HepG2 (cell line): ENCODE data around the gene LAMB4. TPM values are rescaled to one million over a fixed set of nuclear protein-coding genes. Genes with fewer than 3 reads are reported as not detected.
A peak's percentile ranks its signal among the peaks of the same experiment; 100 is the strongest.

Experiments
- CBFB ChIP-seq: sonication (generic); formaldehyde crosslinking; IDR thresholded peaks from 2 replicates; pipeline ENCODE4 v1.4.0; 2020; ENCODE audit warnings: missing genetic modification reagents
- FOXJ3 ChIP-seq: sonication (generic); formaldehyde crosslinking; IDR thresholded peaks from 2 replicates; pipeline ENCODE4 v1.4.0; 2020; ENCODE audit warnings: missing genetic modification reagents, mild to moderate bottlenecking, borderline replicate concordance
- GATAD2A ChIP-seq: IDR thresholded peaks from 2 replicates; pipeline ENCODE4 v1.6.1; 2016
- HES4 ChIP-seq: sonication (generic); formaldehyde crosslinking; IDR thresholded peaks from 2 replicates; pipeline ENCODE4 v1.9.0; 2021; ENCODE audit warnings: mild to moderate bottlenecking, missing genetic modification reagents, borderline replicate concordance
- JUNB ChIP-seq: sonication (generic); formaldehyde crosslinking; IDR thresholded peaks from 2 replicates; pipeline ENCODE4 v1.8.0; 2022; ENCODE audit warnings: missing genetic modification reagents, mild to moderate bottlenecking, borderline replicate concordance
- NCOR1 ChIP-seq: fragments of 200-600 bp; sonication (generic); IDR thresholded peaks from 2 replicates; pipeline ENCODE4 v1.7.0; 2017; ENCODE audit warnings: antibody characterized with exemption, low read length, borderline replicate concordance
- NFE2L1 ChIP-seq: sonication (generic); formaldehyde crosslinking; IDR thresholded peaks from 2 replicates; pipeline ENCODE4 v1.4.0; 2020; ENCODE audit warnings: missing genetic modification reagents, mild to moderate bottlenecking, borderline replicate concordance
- NFIC ChIP-seq: IDR thresholded peaks from 2 replicates; pipeline ENCODE4 v1.6.1; 2012; ENCODE audit warnings: mild to moderate bottlenecking, low read length, inconsistent platforms
- NR2F1 ChIP-seq, 2 experiments: fragments of 450-650 bp in 1 of 2; formaldehyde crosslinking in 1 of 2; IDR thresholded peaks; 2 replicates each; pipeline versions ENCODE4 v1.5.0 to v1.6.1; 2016 to 2020; ENCODE audit warnings: mild to moderate bottlenecking in 1 of 2, missing compliant biosample characterization in 1 of 2, missing genetic modification reagents in 1 of 2, moderate library complexity in 1 of 2
- SOX5 ChIP-seq: IDR thresholded peaks from 2 replicates; pipeline ENCODE4 v1.6.1; 2016; ENCODE audit warnings: borderline replicate concordance
- SP140L ChIP-seq: sonication (generic); formaldehyde crosslinking; IDR thresholded peaks from 2 replicates; pipeline ENCODE4 v1.4.0; 2020; ENCODE audit warnings: missing genetic modification reagents, borderline replicate concordance
- TEAD3 ChIP-seq: optimal IDR thresholded peaks from 2 replicates; pipeline ENCODE3; 2016; ENCODE audit warnings: borderline replicate concordance
- ZNF510 ChIP-seq: sonication (generic); formaldehyde crosslinking; IDR thresholded peaks from 2 replicates; pipeline ENCODE4 v1.4.0; 2020; ENCODE audit warnings: low read depth, mild to moderate bottlenecking, missing genetic modification reagents
- polyA plus RNA-seq, 8 experiments: library from polyadenylated mRNA; depleted of rRNA in 3 of 8; stranded (reverse) in 7 of 8; unstranded in 1 of 8; fragments of >200 nt; fragmentation: Illumina TruSeq in 4 of 8; extraction: Trizol in 4 of 8; gene quantifications; 2 replicates each; pipeline versions ENCODE4 v1.2.1 to v1.2.3, GENCODE V29; 2011 to 2016; ENCODE audit warnings: low read depth in 4 of 8, missing spikeins in 1 of 8, mixed read lengths in 1 of 8; ENCODE audit not compliant: insufficient read depth in 1 of 8
- total RNA-seq, 5 experiments: library from RNA; depleted of rRNA; stranded (reverse); fragments of >200 nt; fragmentation: Illumina TruSeq; extraction: Trizol; gene quantifications; 2 replicates each; pipeline ENCODE4 v1.2.3, GENCODE V29; 2016; ENCODE audit warnings: low read depth in 1 of 5
- TF ChIP-seq, protein P1 (sequence below): sonication (generic); formaldehyde crosslinking; IDR thresholded peaks from 2 replicates; pipeline ENCODE4 v1.4.0; 2020; ENCODE audit warnings: missing genetic modification reagents
- TF ChIP-seq, protein P2 (sequence below): sonication (generic); formaldehyde crosslinking; conservative IDR thresholded peaks from 2 replicates; pipeline ENCODE4 v1.8.0; 2022; ENCODE audit warnings: mild to moderate bottlenecking, moderate library complexity, missing genetic modification reagents
- TF ChIP-seq, protein P3 (sequence below): IDR thresholded peaks from 2 replicates; pipeline ENCODE4 v1.4.0; 2020; ENCODE audit warnings: mild to moderate bottlenecking, missing genetic modification reagents

Gene LAMB4
- total and polyA plus RNA-seq, 2 of the 13 experiments (the other 11 are each of a cell fraction or from before 2014, with no cell fraction given): 0.05 TPM; not detected in 1

DNA sequence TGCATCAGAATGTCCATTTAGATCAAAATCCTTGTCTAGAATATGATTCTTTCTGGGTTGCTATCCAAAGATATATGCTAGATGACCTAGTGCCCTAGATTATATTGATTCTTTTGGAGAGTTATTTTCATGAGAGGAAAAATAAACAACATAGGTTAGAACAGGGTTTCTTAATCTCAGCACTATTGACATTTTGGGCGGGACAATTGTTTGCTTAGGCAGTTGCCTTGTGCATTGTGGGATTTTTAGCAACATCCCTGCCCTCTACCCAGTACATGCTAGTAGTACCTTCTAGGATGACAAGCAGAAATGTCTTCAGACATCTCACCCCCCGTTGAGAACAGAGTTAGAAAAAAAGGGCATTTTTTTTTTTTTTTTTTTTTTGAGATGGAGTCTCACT, 102.0 kb downstream of the LAMB4 start (continued):
- TF ChIP-seq, protein P1, sequence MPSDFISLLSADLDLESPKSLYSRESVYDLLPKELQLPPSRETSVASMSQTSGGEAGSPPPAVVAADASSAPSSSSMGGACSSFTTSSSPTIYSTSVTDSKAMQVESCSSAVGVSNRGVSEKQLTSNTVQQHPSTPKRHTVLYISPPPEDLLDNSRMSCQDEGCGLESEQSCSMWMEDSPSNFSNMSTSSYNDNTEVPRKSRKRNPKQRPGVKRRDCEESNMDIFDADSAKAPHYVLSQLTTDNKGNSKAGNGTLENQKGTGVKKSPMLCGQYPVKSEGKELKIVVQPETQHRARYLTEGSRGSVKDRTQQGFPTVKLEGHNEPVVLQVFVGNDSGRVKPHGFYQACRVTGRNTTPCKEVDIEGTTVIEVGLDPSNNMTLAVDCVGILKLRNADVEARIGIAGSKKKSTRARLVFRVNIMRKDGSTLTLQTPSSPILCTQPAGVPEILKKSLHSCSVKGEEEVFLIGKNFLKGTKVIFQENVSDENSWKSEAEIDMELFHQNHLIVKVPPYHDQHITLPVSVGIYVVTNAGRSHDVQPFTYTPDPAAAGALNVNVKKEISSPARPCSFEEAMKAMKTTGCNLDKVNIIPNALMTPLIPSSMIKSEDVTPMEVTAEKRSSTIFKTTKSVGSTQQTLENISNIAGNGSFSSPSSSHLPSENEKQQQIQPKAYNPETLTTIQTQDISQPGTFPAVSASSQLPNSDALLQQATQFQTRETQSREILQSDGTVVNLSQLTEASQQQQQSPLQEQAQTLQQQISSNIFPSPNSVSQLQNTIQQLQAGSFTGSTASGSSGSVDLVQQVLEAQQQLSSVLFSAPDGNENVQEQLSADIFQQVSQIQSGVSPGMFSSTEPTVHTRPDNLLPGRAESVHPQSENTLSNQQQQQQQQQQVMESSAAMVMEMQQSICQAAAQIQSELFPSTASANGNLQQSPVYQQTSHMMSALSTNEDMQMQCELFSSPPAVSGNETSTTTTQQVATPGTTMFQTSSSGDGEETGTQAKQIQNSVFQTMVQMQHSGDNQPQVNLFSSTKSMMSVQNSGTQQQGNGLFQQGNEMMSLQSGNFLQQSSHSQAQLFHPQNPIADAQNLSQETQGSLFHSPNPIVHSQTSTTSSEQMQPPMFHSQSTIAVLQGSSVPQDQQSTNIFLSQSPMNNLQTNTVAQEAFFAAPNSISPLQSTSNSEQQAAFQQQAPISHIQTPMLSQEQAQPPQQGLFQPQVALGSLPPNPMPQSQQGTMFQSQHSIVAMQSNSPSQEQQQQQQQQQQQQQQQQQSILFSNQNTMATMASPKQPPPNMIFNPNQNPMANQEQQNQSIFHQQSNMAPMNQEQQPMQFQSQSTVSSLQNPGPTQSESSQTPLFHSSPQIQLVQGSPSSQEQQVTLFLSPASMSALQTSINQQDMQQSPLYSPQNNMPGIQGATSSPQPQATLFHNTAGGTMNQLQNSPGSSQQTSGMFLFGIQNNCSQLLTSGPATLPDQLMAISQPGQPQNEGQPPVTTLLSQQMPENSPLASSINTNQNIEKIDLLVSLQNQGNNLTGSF (CRISPR knock-in tag): no peak
- TF ChIP-seq NCOR1: peak; percentile 39; the same call in 1 of the 2 replicates
- TF ChIP-seq NR2F1 (CRISPR knock-in tag; IDR thresholded peaks at IDR 0.05): peak; percentile 78 to 80; a peak in 3 of 4 replicates
- TF ChIP-seq NFIC: peak; percentile 71
- no peak for TF ChIP-seq NFE2L1 (CRISPR knock-in tag)
- TF ChIP-seq, protein P2, sequence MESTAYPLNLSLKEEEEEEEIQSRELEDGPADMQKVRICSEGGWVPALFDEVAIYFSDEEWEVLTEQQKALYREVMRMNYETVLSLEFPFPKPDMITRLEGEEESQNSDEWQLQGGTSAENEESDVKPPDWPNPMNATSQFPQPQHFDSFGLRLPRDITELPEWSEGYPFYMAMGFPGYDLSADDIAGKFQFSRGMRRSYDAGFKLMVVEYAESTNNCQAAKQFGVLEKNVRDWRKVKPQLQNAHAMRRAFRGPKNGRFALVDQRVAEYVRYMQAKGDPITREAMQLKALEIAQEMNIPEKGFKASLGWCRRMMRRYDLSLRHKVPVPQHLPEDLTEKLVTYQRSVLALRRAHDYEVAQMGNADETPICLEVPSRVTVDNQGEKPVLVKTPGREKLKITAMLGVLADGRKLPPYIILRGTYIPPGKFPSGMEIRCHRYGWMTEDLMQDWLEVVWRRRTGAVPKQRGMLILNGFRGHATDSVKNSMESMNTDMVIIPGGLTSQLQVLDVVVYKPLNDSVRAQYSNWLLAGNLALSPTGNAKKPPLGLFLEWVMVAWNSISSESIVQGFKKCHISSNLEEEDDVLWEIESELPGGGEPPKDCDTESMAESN (CRISPR knock-in tag): no peak
- peak; percentile 41; the same call in 1 of the 2 replicates for TF ChIP-seq FOXJ3
- TF ChIP-seq HES4: no peak
- no peak for TF ChIP-seq SP140L (CRISPR knock-in tag)
- peak; percentile 46; the same call in 1 of the 2 replicates for TF ChIP-seq CBFB (CRISPR knock-in tag)
- peak; percentile 77; the same call in 1 of the 2 replicates for TF ChIP-seq SOX5 (CRISPR knock-in tag)
- no peak for TF ChIP-seq ZNF510
- TF ChIP-seq, protein P3, sequence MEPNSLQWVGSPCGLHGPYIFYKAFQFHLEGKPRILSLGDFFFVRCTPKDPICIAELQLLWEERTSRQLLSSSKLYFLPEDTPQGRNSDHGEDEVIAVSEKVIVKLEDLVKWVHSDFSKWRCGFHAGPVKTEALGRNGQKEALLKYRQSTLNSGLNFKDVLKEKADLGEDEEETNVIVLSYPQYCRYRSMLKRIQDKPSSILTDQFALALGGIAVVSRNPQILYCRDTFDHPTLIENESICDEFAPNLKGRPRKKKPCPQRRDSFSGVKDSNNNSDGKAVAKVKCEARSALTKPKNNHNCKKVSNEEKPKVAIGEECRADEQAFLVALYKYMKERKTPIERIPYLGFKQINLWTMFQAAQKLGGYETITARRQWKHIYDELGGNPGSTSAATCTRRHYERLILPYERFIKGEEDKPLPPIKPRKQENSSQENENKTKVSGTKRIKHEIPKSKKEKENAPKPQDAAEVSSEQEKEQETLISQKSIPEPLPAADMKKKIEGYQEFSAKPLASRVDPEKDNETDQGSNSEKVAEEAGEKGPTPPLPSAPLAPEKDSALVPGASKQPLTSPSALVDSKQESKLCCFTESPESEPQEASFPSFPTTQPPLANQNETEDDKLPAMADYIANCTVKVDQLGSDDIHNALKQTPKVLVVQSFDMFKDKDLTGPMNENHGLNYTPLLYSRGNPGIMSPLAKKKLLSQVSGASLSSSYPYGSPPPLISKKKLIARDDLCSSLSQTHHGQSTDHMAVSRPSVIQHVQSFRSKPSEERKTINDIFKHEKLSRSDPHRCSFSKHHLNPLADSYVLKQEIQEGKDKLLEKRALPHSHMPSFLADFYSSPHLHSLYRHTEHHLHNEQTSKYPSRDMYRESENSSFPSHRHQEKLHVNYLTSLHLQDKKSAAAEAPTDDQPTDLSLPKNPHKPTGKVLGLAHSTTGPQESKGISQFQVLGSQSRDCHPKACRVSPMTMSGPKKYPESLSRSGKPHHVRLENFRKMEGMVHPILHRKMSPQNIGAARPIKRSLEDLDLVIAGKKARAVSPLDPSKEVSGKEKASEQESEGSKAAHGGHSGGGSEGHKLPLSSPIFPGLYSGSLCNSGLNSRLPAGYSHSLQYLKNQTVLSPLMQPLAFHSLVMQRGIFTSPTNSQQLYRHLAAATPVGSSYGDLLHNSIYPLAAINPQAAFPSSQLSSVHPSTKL (CRISPR knock-in tag): peak; percentile 92
- TF ChIP-seq JUNB (CRISPR knock-in tag): no peak
- peak; percentile 88 for TF ChIP-seq GATAD2A (CRISPR knock-in tag)
- TF ChIP-seq TEAD3 (CRISPR knock-in tag): no peak
